Psoas muscle (tissue), 8 donors: ENCODE measurements around the gene RPTOR. TPM values are rescaled to one million over a fixed set of nuclear protein-coding genes. Genes with fewer than 3 reads are reported as not detected.

ENCODE experiments used
- ATAC-seq, 4 donors: fragments of 200-7000 bp; cut with Tn5 transposase; one replicate each; pipeline ENCODE4 v1.9.1; 2020; ENCODE audit warnings: moderate library complexity in 3 of 4, mild to moderate bottlenecking in 2 of 4
- DNase-seq, 2 donors: peaks; one replicate each; pipeline ENCODE4 v3.0.0-alpha.2; 2020
- H3K27ac ChIP-seq: fragments of 200-600 bp; one replicate; pipeline ENCODE4 v1.8.0; 2022
- H3K27me3 ChIP-seq, 3 donors: fragments of 200-600 bp in 1 of 3; one replicate each; pipeline versions ENCODE4 v1.6.1 to v1.8.0; 2013 to 2022; ENCODE audit warnings: low read length in 2 of 3, mild to moderate bottlenecking in 2 of 3, moderate library complexity in 1 of 3; ENCODE audit not compliant: insufficient read depth in 3 of 3
- H3K36me3 ChIP-seq, 2 donors: fragments of 200-600 bp in 1 of 2; one replicate each; pipeline versions ENCODE4 v1.6.1 to v1.8.0; 2013 to 2022; ENCODE audit warnings: low read depth in 1 of 2, mild to moderate bottlenecking in 1 of 2, moderate library complexity in 1 of 2; ENCODE audit not compliant: insufficient read depth in 1 of 2
- H3K4me1 ChIP-seq: fragments of 200-600 bp; one replicate; pipeline ENCODE4 v1.8.0; 2022
- H3K4me3 ChIP-seq: fragments of 200-600 bp; one replicate; pipeline ENCODE4 v1.8.0; 2022; ENCODE audit warnings: mild to moderate bottlenecking
- H3K9me3 ChIP-seq: fragments of 200-600 bp; one replicate; pipeline ENCODE4 v1.8.0; 2022
- CTCF ChIP-seq: fragments of 200-600 bp; IDR thresholded peaks from one replicate; pipeline ENCODE4 v1.8.0; 2022; ENCODE audit warnings: antibody characterized with exemption
- WGBS, 3 donors: extraction: QIAGEN DNeasy Blood & Tissue Kit; methylation state at CpG; one replicate each; pipeline versions ENCODE4 v1.1.6 to v1.1.7; 2013; 5-methylcytosine and 5-hydroxymethylcytosine counted together
- intact Hi-C, 2 donors: fragments of 100-400 bp; cut with DNase I; formaldehyde crosslinking; loops; one replicate each; pipeline versions ENCODE4 v1.11.0 to v1.14.2; 2022
- polyA plus RNA-seq, 3 donors: library from polyadenylated mRNA; stranded (reverse); fragments of 200-250 nt; gene quantifications; one replicate each; pipeline ENCODE4 v1.2.3, GENCODE V29; 2013
- total RNA-seq, 4 donors: library from RNA; stranded (reverse); fragmentation: NEBNext Ultra II Directional in 2 of 4; extraction: Animal tissue kit (Norgen Biotek cat#: 25700) in 2 of 4; gene quantifications; one replicate each; pipeline versions ENCODE4 v1.2.1 to v1.2.4, GENCODE V29; 2021 to 2023
- donor health status: healthy with polysubstance abuse.
- donor health status: DM: no; HTN: no; CAD: no; lungs with moderate emphysema.
- donor health status: Bipolar disorder and iron deficiency.
- donor health status: healthy.
- donor health status: DM: yes; HTN: yes; CAD: no.
- donor health status: DM: no; HTN: no; CAD: no.
- donor health status: DM: no; HTN: no; CAD: no.
- donor health status: DM: yes; HTN: yes; CAD: no.

Gene RPTOR
- total and polyA plus RNA-seq, 7 donors = 13.6 to 82.2 (median 32.5) TPM

- peak overlapping the region; percentile 81 for H3K27ac ChIP-seq
- DNase-seq (peak in 1 of 2 donors; percentile 56), ATAC-seq (no peak)
- intact Hi-C loops = no loop called here
- TF ChIP-seq CTCF = no peak
- peaks cover 41% of the 10 kb centered on the region for H3K4me1 ChIP-seq
- H3K36me3 ChIP-seq = peaks cover 0 to 26% of the 10 kb centered on the region in 2 donors
- no peak overlapping the region for H3K4me3 ChIP-seq
- H3K27me3 ChIP-seq = no peaks in the 10 kb centered on the region
- H3K9me3 ChIP-seq = no peaks in the 10 kb centered on the region
- 84 to 90% (median 86%) methylated on average over 38 to 41 of the region's 41 CpGs for WGBS, 3 donors
Measured at GRCh38 chr17:80962356-80963329, 418.0 kb downstream of the RPTOR start.

GRCh38 chr17:80963812-80964543, 419.3 kb downstream of the RPTOR start:
- peak in 1 of 2 donors; percentile 28 for DNase-seq
- Histone ChIP-seq H3K27ac (no peak overlapping the region), H3K4me3 (no peak overlapping the region), H3K4me1 (peaks cover 42% of the 10 kb centered on the region), H3K9me3 (no peaks in the 10 kb centered on the region), H3K27me3 (no peaks in the 10 kb centered on the region), H3K36me3 (peaks cover 0 to 26% of the 10 kb centered on the region in 2 donors)
- intact Hi-C loops = no loop called here
- TF ChIP-seq CTCF = no peak
- no peak for ATAC-seq
- 89 to 93% (median 91%) methylated on average over 48 to 49 of the region's 49 CpGs for WGBS, 3 donors

GRCh38 chr17:80964544-80964856, 419.9 kb downstream of the RPTOR start:
- no peak for TF ChIP-seq CTCF
- Histone ChIP-seq H3K4me1 (peaks cover 42% of the 10 kb centered on the region), H3K27me3 (no peaks in the 10 kb centered on the region), H3K36me3 (peaks cover 0 to 26% of the 10 kb centered on the region in 2 donors), H3K27ac (no peak overlapping the region), H3K9me3 (no peaks in the 10 kb centered on the region), H3K4me3 (no peak overlapping the region)
- DNase-seq (no peak), ATAC-seq (no peak)
- 82 to 95% (median 91%) methylated on average over 14 of the region's 14 CpGs for WGBS, 3 donors
- intact Hi-C loops = no loop called here

- Histone ChIP-seq H3K36me3 (peaks cover 0 to 26% of the 10 kb centered on the region in 2 donors), H3K9me3 (no peaks in the 10 kb centered on the region), H3K4me1 (peaks cover 42% of the 10 kb centered on the region), H3K27me3 (no peaks in the 10 kb centered on the region), H3K27ac (no peak overlapping the region), H3K4me3 (no peak overlapping the region)
- TF ChIP-seq CTCF = no peak
- 89 to 94% (median 92%) methylated on average over 35 to 36 of the region's 36 CpGs for WGBS, 3 donors
- DNase-seq (peak in 1 of 2 donors; percentile 54), ATAC-seq (no peak)
- intact Hi-C loops = no loop called here
Measured at GRCh38 chr17:80964859-80965580, 420.4 kb downstream of the RPTOR start.
